ENCODE data around the gene DENND5A.
"Not testable (repeated sequence)": the region's sequence is repeated elsewhere in the genome, so short reads cannot be mapped to it uniquely, and the experiment has no call there.

Gene DENND5A

DNA sequence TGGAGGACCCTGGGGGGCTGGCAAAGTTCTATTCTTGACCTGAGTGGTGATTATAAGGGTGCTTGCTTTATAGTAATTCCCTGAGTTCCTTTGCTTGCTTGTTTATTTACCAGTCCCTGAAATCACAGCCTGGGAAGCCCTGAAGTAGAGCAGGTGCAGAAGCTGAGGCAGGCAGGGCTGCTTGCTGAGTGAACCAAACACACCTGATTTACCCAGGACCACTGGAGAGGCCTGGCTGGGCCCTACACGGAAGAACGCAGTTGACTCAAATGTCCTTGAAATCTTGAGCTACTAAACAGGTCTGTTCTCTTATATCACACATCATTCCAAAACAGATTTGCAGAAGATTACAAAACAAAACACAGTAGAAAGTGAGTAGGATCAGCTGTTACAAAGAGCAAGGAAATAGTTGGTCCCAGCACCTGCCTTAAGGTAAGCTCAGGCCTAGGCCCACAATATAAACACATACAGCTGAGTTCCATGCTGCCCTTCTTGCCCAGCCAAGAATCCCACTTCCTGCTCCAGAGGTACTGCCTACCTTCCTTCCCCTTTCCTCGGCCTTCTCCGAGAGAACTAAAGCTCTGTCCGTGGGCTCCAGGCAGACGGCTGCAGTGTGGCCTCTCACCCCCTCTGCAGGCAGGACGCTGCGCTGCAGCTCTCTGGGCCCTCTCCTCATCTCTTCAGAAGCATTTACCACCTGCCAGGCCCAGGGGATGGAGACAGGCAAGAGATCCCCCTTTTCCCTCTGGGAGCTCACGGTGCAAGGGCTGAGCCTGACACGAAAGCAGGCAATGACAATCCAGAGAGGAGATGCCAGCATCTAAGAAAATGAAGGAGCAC is 127.6 kb downstream of the DENND5A start:
- peak; percentile 88 for DNase-seq

DNA sequence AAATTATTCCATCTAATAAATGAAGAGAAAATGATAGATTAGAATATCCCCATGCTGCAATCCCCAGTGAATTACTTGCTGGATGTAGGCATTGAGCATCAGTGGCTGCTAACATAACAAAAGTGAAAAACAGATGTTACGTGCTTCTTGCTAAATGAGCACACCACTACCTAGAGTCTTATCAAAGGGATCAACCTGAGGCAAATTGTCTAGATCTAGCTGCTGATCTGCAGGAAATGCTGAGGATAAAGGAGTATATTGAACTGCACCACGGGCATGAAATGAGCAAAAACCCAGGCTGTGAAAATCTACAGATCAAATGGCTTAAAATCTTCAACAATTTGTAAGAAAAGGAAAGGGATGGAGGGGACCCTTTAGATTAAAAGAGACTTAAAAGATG is 128.4 kb downstream of the DENND5A start:
- DNase-seq = no peak

DNA sequence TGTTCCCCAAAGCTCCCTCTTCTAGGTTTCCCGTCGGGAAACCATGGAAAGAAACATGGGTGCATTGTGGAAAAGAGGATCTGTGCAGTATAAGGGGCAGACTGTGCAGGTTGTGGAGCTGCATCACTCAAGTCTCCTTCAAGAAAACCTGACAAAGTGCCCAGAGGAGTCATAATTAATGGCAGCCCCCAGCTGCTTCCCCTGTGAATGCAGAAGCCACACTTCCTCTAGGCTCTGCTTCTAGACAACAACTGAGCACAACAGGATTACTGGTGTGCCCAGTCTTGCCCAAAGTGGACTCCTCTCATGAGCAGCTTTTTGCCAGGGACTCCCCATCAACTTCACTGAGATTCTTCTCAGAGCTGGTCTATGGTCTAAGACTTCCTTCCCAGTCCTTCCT is 131.2 kb downstream of the DENND5A start:
- no peak for DNase-seq

DNA sequence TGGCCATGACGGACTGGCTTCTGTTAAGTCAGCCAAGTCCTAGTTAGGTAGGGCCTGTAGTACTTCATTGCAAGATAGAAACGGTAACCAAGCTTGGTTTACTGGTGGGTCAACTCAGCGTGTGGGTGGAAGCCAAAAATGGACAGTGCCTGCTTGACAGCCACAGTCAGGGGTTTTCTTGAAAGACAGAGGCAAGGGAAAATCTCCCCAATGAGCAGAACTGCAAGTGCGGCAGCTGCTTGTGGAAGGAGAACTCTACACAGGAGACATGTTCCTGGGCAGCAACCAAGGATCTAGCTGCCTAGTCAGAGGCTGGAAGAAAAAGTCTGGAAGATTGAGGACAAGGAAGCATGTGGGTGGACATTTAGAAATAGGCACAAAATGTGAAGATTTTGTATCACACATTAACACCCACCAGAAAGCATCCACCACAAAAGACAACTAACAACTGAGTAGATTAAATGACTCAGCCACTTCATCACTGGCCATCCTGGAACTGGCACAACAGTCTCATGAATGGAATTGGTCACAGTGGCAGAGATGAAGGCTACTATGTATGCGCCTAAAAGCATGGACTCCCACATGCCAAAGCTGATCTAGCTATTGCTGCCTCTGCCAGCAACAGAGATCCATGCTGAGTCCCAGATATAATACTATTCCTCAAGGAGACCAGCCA is 132.8 kb downstream of the DENND5A start:
- DNase-seq = no peak

DNA sequence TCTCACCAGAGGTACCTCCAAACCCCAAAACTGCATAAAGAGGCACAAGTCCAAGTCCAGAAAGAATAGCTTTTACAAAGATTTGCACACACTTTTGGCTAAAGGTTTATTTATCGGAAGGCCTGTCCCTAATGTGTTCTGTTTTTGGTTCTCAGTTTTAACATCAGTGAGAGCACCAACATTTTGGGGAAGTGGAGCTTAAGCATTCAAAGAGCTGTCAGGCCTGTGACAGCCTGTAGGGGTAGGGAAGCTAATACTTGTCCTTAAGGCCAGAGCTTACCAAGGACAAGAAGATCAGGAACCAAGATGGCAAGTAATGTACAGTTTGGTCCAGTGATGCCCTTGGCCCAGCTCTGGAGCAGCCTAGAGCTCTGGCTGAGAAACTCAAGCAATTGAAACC is 134.9 kb downstream of the DENND5A start:
- DNase-seq = no peak

DNA sequence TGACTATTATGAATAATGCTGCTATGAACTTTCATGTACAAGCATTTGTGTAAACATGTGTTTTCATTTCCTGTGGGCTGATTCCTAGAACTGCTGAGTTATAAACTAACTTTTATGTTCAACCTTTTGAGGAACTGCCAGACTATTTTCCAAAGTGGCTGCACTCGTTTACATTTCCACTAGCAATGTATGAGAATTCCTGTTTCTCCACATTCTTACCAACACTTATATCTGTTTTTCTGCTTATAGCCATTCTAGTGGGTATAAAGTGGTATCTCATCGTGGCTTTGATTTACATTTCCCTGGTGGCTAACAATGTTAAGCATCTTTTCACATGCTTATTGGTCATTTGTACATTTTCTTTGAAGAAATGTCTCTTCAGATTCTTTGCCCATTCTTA is 138.5 kb downstream of the DENND5A start:
- DNase-seq = no peak

DNA sequence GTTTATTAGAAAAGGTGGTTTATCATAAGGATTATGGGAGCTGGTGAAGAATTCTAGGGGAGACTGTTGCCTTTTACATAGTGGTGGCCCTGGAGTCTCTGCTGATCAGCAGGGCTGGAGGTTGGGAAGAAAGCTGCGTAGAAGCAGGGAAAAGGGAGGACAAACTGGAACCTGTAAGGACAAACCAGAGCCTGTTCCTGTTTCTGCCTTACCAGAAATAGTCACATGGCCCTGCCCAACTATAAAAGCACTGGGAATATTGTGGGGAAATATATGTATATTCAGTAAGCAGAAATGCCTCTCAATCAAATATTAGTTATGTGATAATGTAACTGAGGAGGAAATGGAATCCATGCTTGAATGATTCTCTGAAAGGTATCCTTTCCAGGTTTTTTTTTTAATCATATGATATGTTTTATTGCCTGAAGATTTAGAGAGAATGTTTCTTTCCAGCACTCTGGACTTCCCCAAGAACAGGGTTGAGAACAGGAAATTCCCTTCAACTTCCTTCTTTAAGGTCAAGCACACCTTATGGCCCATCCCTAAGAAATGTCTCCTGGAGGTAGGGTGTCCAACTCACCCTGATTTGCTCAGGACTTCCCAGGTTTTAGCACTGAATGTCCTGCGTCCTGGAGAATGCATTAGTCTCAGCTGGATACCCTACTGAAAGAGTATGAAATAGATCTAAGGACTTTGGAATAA is 139.8 kb downstream of the DENND5A start:
- no peak for DNase-seq

DNA sequence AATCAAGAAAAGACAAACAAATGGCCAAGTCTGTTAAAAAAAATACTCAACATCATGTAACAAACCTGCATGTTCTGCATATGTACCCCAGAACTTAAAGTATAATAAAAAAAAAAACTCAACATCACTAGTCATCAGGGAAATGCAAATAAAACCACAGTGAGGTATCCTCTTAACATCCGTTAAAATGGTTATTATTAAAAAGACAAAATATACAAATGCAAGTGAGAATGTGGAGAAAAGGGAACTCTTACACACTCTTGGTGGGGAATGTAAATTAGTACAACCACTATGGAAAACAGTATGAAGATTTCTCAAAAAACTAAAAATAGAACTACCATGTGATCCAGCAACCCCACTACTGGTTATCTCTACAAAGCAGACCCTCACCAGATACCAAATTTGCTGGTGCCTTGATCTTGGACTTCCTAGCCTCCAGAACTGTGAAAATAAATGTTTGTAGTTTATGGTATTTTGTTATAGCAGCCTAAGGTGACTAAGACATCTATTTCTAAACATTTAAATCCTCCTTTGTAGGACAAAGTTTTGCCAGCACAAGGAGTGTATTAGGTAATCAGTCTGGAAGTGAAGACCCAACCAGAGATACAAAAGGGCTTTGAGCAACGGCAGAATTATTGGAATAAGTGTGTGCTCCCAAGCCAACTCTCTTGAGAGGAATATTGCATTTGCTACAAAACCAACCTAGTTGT is 141.4 kb downstream of the DENND5A start:
- DNase-seq = no peak

DNA sequence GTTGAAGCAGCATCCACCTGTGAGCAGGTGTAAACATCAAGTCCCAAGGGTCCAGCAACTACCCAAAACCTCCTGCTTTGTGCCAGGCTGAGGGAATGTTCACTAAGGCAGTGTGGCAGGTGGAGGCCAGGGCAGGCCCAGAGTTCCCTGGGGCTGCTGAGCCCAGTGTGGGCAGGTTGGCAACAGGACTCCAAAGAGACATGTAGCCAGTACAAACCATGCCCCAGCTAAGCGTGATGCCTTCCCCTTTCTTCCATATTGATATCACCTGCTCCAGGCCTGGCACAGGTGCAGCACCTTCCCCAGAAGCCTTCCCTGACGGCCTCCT is 143.7 kb downstream of the DENND5A start:
- DNase-seq = no peak

DNA sequence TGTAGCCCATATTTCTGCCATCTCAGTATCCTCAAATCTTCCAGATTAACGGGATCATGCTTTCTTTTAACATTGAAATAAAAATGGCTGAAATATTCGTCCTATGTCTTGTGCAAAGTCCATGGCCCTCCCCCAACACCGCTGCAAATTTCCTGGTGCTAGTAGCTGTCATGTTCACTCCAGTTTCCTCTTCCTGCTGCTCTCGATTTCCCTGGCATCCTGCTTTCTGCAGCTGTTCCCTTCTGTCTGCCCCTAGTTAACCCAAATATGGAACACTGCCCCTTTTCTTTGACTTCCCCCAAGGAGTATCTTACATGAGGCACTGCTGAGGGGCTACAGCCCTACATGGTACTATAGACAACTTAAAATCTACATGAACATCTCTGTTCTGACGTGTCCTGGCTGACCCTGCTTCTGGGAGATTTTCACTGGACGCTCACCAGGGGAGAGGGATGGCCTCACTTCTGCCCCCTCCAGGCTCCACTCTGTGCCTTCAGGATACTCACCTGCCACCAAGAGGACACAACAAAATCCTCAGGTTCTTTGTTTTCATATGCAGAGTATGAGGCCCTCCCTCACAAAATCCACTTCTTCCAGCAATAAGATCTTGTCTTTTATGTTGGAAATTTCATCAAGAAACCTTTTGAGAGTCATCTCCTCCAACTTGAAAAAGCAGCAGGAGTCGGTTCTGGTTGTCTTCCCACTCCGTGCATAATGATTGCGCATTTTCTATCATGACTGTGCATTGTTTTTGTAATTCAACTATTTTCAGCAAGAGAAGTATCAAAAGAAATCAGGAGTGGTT is 144.3 kb downstream of the DENND5A start:
- DNase-seq = no peak

DNA sequence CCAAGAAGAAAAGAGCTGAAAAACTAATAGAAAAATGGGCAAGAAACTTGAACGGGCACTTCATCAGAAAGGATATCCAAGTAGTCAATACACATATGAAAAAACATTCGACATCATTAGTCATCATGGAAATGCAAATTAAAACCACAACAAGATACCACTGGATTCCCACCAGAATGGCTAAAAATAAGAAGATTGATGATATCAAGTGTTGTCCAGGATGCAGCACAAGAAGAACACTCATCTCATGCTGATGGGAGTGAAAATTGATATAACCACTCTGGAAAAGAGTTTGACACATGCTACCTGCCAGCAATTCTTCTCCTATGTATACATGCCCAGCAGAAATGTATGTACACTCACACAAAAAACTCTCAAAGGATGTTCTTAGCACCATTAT is 146.9 kb downstream of the DENND5A start:
- DNase-seq = no peak

DNA sequence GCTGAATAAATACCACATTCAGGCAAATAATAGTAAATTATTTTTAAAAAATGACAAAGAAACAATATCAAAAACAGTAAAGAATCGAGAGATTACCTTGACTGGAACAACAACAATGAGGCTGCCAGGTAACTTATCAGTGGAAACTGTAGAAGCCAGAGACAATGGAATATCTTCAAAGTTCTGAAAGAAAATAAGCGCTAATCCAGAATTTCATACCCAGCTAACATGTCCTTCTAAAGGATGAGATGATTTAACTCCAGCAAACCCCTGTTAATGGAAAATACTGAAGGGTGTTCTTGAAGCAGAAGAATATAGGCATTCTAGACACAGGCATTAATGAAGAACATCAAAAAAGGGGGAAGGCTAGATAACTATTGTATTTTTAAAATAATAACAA is 153.1 kb downstream of the DENND5A start:
- no peak for DNase-seq

DNA sequence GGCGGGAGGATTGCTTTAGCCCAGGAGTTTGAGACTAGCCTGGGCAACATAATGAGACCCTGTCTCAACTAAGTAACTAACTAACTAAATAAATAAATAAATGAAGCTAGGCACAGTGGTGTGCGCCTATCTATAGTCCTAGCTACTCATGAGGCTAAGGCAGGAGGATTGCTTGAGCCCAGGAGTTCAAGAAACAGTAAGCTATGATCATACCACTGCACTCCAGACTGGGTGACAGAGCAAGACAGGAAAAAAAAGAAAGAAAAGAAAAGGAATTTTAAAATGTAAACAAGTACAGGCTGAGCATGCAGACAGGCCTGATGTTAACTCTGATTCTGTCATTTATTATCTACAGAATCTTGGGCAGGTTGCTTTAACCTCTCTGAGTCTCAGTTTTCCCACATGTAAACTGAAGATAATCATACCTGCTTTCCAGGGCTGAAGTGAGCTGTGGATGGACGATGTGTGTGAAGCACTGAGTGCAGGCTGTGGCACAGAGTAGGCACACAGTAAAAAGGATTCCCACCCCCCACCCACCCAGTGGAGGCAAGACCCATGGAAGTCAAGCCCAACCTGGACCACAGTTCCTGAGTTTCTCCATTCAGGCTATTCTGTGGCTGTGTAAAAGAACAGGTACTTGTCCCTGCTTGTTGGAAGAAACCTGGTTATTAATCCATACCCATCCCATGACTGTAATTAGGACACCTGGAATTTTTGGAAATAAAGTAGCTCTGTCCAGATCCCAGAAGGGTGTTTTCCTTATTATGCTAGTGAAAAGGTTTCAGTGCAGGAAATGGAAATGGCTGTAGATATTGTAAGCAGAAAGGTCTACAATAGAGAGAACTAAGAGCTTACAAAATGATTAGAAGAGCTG is 155.1 kb downstream of the DENND5A start:
- DNase-seq = no peak

DNA sequence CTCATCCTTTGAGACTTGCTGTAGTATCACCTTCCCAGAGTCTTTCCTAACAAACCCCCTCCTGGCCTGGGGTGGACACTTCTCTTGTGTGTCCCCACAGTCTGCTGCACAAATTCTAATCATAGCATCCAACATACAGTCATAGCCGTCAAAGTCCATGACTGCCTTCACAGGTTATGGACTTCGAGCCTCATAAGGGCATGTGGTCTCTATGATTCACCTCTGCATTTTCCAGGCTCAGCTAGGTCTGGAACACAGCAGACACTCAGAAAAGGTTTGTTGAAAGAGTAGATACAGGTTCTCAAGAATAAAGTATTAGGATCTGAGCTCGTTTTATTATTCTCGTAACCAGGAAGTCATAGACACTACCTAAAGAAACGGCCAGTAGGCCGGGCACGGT is 160.6 kb downstream of the DENND5A start:
- DNase-seq = no peak

DNA sequence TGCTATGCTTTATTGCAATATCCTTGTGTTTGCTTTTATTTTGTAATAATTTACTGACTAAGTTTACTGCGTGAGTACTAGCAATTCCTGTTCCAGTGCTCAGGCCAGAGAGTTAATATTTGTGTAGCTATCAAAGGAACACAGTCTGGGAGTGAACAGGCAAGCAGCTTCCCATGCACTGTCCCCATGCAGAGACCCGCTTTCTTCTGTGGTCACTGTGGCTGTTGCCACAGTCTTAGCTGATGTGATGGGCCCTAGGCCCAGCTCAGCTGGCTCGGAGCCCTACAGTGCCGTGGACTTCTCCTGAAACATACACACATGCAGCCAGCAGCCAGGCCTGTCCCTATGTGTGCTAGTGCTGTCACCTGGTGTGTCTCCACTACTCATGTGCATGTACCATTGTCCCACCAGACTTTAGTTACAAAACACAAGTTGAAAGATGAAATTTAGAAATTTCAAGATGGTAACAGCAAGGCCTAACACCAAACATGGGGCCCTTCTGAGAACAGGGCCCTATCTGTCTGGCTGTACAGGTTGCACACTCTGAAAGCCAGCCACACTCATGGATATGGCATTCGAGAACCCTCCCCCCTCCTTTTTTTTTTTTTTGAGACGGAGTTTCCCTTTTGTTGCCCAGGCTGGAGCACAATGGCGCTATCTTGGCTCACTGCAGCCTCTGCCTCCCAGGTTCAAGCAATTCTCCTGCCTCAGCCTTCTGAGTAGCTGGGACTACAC is 161.4 kb downstream of the DENND5A start:
- DNase-seq = no peak

DNA sequence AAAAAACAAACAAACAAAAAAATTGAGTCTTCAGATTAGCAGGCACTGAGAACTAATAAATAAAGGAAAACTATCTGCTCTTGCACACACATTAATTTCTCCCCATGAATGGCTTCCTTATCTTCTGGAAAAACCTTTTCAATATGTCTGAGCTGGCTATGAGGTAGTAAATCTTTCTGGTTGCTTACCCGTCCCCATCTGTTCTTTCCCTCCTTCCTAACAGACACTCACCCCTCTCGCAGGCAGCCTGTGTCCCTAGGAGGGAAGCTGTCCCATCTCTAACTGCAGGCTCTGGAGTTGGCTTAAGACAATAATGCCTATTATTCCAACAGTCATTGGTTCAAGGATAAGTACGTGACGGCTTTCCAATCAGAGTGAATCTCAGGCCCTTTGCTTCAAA is 165.5 kb downstream of the DENND5A start:
- no peak for DNase-seq

DNA sequence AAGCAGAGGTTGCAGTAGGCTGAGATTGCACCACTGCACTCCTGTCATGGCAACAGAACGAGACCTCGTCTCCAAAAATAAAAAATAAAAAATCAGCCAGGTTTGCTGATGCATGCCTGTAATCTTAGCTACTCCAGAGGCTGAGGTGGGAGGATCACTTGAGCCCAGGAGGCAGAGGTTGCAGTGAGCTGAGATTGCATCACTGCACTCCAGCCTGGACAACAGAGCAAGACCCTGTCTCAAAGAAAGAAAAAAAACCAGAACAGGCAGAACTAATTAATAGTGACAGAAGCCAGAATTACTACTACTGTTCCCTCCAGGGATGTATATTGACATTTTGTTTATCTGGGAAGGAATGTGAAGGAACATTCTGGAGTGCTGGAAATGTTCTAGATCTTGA is 166.7 kb downstream of the DENND5A start:
- not testable (repeated sequence) for DNase-seq

DNA sequence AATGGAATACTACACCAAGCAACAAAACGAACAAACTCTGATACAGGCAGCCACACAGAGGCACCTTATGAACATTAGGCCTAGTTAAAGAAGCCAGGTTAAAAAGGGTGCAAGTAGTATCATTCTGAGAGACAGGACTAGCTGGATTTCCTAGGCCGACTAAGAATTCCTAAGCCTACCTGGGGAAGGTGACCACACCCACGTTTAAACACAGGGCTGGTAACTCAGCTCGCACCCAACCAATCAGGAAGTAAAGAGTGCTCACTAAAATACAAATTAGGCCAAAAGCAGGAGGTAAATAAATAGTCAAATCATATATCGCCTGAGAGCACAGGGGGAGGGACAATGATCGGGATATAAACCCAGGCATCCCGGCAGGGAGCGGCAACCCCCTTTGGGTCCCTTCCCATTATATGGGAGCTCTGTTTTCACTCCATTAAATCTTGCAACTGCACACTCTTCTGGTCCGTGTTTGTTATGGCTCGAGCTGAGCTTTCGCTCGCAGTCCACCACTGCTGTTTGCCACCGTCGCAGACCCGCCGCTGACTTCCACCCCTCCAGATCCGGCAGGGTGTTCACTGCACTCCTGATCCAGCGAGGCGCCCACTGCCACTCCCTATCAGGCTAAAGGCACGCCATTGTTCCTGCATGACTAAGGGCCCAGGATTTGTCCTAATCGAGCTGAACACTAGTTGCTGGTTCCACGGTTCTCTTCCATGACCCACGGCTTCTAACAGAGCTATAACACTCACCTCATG is 167.8 kb downstream of the DENND5A start:
- DNase-seq = not testable (repeated sequence)

DNA sequence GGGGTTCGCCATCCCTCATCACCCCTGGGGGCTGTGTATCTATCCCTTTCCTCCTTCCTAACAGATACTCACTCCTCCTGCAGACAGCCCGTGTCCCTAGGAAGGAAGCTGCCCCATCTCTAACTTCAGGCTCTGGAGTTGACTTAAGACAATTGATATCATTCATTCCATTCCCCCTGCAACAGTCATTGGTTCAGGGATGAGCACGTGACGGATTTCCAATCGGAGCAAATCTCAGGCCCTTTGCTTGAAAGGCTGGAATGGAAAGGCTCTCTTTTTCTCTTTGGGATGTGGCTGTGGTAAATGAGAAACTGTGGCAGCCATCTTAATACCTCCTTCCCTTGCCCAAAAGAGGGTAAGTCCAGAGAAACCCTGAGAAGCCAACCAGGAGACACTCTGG is 168.7 kb downstream of the DENND5A start:
- no peak for DNase-seq

DNA sequence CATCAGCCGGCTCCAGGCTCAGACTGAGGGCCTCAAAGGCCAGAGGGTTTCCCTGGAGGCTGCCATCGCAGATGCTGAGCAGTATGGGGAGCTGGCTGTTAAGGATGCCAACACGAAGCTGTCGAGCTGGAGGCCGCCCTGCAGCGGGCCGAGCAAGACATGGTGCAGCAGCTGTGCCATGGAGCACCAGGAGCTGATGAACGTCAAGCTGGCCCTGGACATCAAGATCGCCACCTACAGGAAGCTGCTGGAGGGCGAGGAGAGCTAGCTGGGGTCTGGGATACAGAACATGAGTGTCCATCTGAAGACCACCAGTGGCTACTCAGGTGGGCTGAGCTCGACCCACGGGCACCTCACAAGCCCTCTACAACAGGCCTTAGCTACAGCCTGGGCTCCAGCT is 169.7 kb downstream of the DENND5A start:
- no peak for DNase-seq

All from activated effector memory CD4-positive, alpha-beta T cell treated with anti-CD3 and anti-CD28 coated beads, Interleukin-2, amount 50 U/mL, for 16 hours (primary cell).